ENCODE results near the gene ACTL6B.

Gene ACTL6B

GRCh38 chr7:100639995-100640516 lies 16.2 kb downstream of the ACTL6B start:
- no peak overlapping the region for H3K4me3 ChIP-seq (ENCODE audit: low read depth, low read length)
- DNase-seq (ENCODE audit: low read depth): no peak

DNA sequence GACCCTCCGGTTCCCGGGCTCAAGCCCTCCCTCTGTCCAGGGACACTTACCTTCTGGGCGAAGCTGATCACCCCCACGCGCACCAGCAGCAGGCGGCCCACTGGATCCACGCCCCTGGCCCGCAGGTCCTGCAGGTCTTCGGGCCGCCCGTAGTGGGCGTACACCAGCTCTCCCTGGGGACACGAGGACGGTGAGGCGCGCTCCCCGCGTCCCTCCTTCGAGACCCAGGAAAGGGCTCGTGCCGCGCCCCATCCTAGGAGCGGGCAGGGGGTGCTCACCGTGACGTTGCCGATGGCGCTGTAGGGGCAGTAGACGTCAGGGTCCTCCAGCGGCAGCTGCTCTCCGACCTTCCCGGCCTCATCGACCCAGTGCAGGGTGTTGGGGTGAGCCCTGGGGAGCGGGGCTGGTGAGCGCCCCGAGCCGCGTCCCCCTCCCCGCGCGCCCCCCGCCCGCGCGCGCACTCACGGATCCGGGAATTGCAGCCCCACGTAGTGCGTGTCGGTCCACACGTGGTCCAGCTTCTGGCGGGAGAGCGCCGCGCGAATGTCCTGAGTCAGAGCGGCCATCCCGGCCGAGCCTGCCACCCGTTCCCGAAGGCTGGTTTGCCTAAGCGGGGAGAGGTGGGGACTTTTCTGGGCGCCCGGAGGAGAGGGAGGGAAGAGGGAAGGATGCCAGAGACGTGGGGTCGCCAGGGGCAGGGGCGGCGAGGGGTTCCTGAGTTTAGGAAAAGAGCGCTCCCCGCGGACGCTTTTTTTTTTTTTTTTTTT lies 23.1 kb downstream of the ACTL6B start:
- no peak for DNase-seq (ENCODE audit: low read depth)

GRCh38 chr7:100630066-100630465 lies 26.2 kb downstream of the ACTL6B start:
- no peak for DNase-seq (ENCODE audit: low read depth)
- no peak overlapping the region for H3K4me3 ChIP-seq (ENCODE audit: low read depth, low read length)

More for the DNA sequence above, 23.1 kb downstream of the ACTL6B start:
- H3K4me3 ChIP-seq (ENCODE audit: low read depth, low read length): peak overlapping the region; percentile 50

DNA sequence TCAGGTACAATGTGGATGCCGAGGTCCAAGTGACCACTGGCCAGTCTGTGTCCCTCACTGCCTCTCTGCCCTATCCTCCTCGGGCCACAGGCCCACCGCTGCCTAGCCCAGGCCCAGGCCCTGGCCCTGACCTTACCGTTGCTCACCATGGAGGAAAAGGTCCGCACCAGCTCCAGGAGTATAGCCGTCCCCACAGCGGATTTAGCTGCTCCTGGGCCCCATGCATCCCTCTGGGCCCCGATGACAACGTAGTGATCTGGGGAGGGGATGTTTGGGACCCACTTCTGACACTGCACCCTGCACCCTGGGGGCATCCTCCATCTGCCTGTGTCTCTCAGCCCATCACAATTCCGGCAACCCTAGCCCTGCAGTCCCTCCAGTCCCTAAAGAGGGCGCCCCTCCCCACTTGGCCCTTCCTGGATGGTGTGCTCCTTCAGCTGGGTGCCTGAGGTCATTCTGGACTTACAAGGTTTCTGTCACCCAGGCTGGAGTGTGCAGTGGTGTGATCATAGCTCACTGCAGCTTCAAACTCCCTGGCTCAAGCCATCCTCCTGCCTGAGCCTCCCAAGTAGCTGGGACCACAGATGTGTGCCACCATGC lies 27.0 kb downstream of the ACTL6B start:
- DNase-seq (ENCODE audit: low read depth): no peak
- H3K4me3 ChIP-seq (ENCODE audit: low read depth, low read length): no peak overlapping the region

DNA sequence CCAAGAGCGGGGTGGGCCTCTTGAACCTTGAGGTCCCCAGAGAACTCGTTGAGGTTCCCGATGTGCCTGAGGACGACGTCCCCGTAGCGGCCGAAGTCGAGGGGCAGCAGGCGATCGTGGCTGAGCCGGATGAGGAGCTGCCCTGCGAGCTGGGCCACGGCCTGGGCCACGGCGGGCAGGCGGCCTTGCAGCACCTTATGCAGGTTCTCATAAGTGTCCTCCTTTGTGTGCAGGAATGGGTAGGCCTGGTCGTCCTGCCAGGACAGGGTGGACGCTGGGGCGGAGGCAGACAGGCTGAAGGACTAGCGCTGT lies 29.1 kb downstream of the ACTL6B start:
- no peak for DNase-seq (ENCODE audit: low read depth)
- peak overlapping the region; percentile 42 for H3K4me3 ChIP-seq (ENCODE audit: low read depth, low read length)

DNA sequence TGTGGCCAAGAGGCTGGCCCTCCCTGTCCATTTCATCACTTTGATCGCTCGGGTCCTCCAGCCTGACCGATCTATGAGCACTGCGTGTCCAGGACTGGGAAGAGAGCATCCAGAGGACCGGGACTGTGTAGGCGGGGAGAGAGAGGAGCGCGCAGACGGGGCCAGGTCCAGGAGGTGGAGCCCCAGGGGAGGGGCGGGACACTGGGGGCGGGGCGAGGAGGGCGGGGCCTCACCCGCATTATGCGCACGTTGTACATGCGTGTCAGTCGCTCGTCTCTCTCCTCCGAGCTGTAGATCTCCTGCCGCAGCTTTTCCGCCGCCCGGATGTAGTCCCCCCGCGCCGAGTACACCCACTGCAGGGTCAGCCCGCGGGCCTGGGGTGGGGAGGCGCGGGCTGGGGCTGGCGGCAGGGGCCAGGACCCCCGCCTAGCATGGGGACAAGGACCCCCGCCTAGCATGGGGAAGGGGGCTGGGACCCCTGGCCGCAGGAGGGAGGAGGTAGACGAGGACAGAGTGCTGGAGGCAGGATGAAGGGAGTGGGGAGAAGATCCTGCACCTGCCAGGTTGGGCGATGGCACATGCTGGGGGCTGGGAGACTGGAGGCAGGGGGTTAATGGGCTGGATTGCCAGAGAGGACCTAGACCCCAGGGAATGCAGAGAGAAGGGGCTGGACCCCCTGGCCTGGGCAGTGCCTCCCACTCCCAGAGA lies 29.6 kb downstream of the ACTL6B start:
- peak overlapping the region; percentile 42 for H3K4me3 ChIP-seq (ENCODE audit: low read depth, low read length)

DNA sequence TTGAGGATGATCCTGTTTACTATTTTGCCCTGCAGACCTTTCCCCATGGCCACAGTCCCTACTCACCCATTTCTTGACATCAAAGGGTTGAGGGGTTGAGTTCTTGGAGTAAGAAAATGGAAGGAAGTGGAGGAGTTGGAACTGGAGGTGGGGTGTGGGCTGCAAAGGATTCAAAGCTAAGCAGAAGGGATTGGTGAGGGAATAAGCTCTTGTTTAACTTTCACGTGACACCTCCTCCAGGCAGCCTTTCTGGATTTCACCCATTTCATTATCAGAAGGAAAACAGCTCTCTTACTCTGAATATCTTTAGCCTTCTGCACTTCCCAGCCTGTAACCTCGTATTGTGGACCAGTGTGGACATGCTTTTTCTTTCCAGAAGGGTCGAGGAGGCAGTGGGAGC lies 30.2 kb downstream of the ACTL6B start:
- no peak for DNase-seq (ENCODE audit: low read depth)
- peak overlapping the region; percentile 42 for H3K4me3 ChIP-seq (ENCODE audit: low read depth, low read length)

More for the DNA sequence above, 29.6 kb downstream of the ACTL6B start:
- peak; percentile 61 for DNase-seq (ENCODE audit: low read depth)

DNA sequence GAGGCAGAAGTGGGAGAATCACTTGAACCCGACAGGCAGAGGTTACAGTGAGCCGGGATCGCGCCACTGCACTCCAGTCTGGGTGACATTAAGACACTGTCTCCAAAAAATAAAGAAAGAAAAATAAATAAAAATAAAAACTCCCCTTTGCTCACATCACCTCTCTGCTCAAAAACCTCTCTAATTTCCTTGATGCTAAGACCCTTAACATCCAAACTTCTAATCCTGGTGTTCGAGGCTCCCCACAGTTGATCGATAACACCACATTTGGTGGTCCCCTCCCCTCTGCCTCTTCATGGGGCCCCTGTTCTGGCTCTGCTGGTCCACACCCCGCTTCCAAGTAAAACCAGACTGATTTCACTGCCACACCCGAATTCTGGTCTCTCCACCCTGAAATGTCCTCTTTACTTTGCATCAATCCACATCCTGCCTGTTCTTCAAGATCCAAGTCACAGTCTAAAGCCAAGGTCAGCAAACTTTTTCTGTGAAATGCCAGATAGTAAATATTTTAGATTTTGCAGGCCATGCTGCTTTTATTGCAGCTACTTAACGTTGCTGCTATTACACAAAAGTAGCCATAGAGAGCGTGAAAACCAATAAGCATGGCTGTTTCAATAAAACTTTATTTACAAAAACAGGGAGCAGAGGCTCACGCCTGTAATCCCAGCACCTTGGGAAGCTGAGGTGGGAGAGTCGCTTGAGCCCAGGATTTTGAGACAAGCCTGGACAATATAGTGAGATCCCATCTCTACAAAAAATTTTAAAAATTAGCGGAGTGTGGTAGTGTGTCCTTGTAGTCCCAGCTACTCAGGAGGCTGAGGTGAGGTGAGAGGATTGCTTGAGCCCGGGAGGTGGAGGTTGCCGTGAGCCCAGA lies 32.1 kb downstream of the ACTL6B start:
- H3K4me3 ChIP-seq (ENCODE audit: low read depth, low read length): no peak overlapping the region
- no peak for DNase-seq (ENCODE audit: low read depth)

DNA sequence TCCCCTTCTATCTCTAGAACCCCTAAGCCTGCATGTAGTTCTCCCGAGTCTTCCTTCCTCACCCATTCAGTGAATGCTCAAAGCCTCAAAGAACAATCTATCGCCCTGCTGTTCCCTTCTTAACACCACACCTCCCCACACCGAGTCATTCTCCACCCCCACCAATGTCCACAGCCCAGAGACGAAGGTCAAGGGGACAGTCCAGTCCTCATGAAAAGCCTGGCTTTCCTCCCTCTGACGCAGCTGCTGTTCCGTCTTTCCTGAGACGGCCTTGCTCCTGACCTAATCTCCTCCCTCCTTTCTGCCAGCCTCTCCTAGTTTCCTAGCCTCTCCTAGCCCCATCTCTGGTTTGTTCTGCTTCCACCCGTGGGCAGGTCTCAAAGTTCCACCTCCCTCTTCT lies 34.7 kb downstream of the ACTL6B start:
- H3K4me3 ChIP-seq (ENCODE audit: low read depth, low read length): no peak overlapping the region
- no peak for DNase-seq (ENCODE audit: low read depth)

GRCh38 chr7:100620804-100621203 lies 35.4 kb downstream of the ACTL6B start:
- H3K4me3 ChIP-seq (ENCODE audit: low read depth, low read length): no peak overlapping the region
- DNase-seq (ENCODE audit: low read depth): no peak

DNA sequence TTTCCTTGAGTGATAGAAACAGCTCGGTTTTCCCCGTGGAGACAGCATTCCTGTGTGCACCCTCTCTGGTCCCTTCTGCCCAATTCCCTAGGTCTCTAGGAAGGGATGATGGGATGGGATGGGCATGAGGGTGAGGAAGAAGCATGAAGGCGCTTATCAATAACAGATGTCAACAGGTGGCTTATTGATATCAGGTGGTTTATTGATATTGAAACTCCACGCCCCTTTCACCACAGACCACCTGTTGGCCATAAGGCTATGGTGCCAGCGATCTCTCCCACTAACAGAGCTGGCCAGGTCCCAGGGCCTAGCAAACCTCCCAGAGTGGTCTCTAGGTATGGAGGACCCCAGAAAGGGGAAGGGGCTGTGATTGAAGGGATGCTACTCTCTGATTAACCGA lies 36.0 kb downstream of the ACTL6B start:
- DNase-seq (ENCODE audit: low read depth): no peak
- no peak overlapping the region for H3K4me3 ChIP-seq (ENCODE audit: low read depth, low read length)

DNA sequence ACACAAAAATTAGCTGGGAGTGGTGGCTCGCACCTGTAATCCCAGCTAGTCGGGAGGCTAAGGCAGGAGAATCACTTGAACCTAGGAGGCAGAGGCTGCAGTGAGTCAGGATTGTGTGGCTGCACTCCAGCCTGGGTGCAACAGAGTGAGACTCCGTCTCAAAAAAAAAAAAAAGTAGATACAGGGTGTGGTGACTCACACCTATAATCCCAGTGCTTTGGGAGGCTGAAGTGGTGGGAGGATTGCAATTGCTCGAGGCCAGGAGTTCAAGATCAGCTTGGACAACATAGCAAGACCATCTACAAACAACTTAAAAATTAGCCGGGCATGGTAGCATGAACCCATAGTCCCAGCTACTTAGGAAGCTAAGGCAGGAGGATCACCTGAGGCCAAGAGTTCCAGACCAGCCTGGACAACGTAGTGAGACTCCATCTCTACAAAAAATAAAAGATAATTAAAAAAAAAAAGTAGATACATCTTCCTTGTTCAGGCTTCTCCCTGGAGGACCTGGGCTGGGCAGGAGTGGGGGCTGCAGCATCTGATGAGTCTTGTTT lies 41.9 kb downstream of the ACTL6B start:
- no peak overlapping the region for H3K4me3 ChIP-seq (ENCODE audit: low read depth, low read length)
- DNase-seq (ENCODE audit: low read depth): no peak

- peak overlapping the region; percentile 88 for H3K4me3 ChIP-seq (ENCODE audit: low read depth, low read length)
- no peak for DNase-seq (ENCODE audit: low read depth)
These were observed 42.7 kb downstream of the ACTL6B start for GRCh38 chr7:100613412-100614175.

GRCh38 chr7:100612730-100613390 lies 43.4 kb downstream of the ACTL6B start:
- peak overlapping the region; percentile 88 for H3K4me3 ChIP-seq (ENCODE audit: low read depth, low read length)
- no peak for DNase-seq (ENCODE audit: low read depth)

DNA sequence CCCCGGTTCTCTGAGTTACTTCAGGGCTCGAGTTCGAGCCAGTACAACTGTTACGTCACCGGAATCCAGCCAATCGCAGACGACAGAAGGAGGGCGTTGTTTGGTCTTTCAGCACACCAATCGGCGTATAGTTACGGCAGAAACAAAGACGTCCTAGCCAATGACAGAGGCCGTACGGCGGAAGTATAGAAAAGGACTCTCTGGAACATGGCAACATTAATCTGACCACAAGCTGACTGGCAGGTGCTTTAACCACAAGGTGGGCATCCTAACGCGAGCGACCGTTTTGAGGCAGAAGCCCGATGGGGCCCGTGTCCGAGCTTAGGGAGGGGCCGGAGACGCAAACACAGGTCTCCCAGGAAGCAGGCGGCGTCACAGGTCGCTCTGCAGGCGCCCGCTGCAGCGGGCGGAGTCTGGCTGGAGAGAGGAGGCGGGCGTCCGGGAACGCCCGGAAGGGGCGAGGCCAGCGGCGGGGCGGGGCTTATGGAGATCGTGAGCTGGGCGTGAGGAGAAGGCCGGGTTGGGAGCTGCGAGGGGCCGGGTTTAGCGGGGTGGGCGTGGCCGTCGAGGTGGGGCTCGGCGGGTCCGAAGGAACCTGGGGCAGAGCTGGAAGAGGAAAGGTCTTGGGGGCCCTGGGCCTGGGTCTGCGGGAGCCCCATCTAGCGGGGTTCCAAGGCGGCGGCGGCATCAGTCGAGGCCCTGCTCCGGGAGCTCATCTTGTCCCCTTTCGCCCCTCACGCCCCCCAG lies 44.1 kb downstream of the ACTL6B start, which contains the start of gene MOSPD3:
TSS of gene MOSPD3 (plus strand) at position 558 of the 747 bp plus-strand sequence. CDS start 252 bp downstream, outside the sequence.
- peak; percentile 98 for DNase-seq (ENCODE audit: low read depth)
- H3K4me3 ChIP-seq (ENCODE audit: low read depth, low read length): peak within 1 kb of the TSS; percentile 88

DNA sequence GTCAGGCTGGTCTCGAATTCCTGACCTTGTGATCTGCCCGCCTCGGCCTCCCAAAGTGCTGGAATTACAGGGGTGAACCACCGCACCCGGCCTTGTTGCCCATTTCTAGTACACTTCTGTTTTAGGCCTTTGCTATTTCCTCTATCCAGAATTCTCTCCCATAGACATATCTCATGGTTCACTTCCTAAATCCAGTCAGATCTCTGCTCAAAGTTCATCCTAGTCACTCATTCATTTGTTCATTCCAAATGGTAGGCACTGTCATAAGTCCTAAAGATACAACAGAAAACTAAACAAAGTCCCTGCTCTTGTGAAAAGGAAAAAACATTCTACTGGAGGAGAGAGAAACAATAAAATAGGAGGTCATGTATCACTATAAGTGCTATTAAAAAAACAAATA lies 46.3 kb downstream of the ACTL6B start:
- DNase-seq (ENCODE audit: low read depth): no peak
- no peak overlapping the region for H3K4me3 ChIP-seq (ENCODE audit: low read depth, low read length)

- H3K4me3 ChIP-seq (ENCODE audit: low read depth, low read length): no peak overlapping the region
- DNase-seq (ENCODE audit: low read depth): no peak
These were observed 49.1 kb downstream of the ACTL6B start for GRCh38 chr7:100607111-100607510.
